Vagina (tissue), 2 donors: ENCODE measurements around the gene TSR1. TPM values are rescaled to one million over a fixed set of nuclear protein-coding genes. Genes with fewer than 3 reads are reported as not detected.

Experiments used
- DNase-seq, 2 donors: peaks; one replicate each; pipeline ENCODE4 v3.0.0-alpha.2; 2017; ENCODE audit errors: extremely low spot score in 2 of 2
- H3K27ac ChIP-seq: fragments of 200-600 bp; sonication (generic); one replicate; pipeline ENCODE4 v1.5.1; 2019
- H3K27me3 ChIP-seq: fragments of 200-600 bp; sonication (generic); one replicate; pipeline ENCODE4 v1.5.1; 2019
- H3K36me3 ChIP-seq, 2 donors: fragments of 200-600 bp; sonication (generic); one replicate each; pipeline ENCODE4 v1.5.1; 2017 to 2019
- H3K4me1 ChIP-seq: fragments of 200-600 bp; sonication (generic); one replicate; pipeline ENCODE4 v1.5.1; 2019
- H3K4me3 ChIP-seq, 2 donors: fragments of 200-600 bp; sonication (generic); 1 replicate in 1 of 2; 2 replicates in 1 of 2; pipeline ENCODE4 v1.5.1; 2016 to 2019
- H3K9me3 ChIP-seq: fragments of 200-600 bp; sonication (generic); one replicate; pipeline ENCODE4 v1.5.1; 2019
- POLR2A ChIP-seq, 2 donors: fragments of 450-650 bp; IDR thresholded peaks; one replicate each; pipeline ENCODE4 v1.6.1; 2017; ENCODE audit warnings: antibody characterized with exemption in 2 of 2, mild to moderate bottlenecking in 2 of 2, moderate library complexity in 2 of 2
- POLR2AphosphoS5 ChIP-seq, 2 donors: sonication (generic); formaldehyde crosslinking; IDR thresholded peaks; one replicate each; pipeline ENCODE4 v1.9.0; 2017; ENCODE audit warnings: antibody characterized with exemption in 2 of 2, mild to moderate bottlenecking in 2 of 2, low read depth in 1 of 2; ENCODE audit not compliant: insufficient read depth in 1 of 2
- intact Hi-C: fragments of 100-400 bp; cut with DNase I; formaldehyde crosslinking; loops from one replicate; pipeline ENCODE4 v1.15.1; 2023
- total RNA-seq: library from RNA; depleted of rRNA; stranded (reverse); fragments of >200 nt; gene quantifications from one replicate; pipeline ENCODE4 v1.2.3, GENCODE V29; 2016
- TF ChIP-seq, protein P1 (sequence below), 3 experiments: fragments of 450-650 bp in 2 of 3; fragments of 200-600 bp in 1 of 3; sonication (generic) in 1 of 3; IDR thresholded peaks; one replicate each; pipeline ENCODE4 v1.5.1; 2017 to 2019; ENCODE audit warnings: antibody characterized with exemption in 3 of 3, mild to moderate bottlenecking in 2 of 3, moderate library complexity in 2 of 3

The TSR1 gene
- total RNA-seq, 1 donor from 2014 or later = 17.7 TPM

DNA sequence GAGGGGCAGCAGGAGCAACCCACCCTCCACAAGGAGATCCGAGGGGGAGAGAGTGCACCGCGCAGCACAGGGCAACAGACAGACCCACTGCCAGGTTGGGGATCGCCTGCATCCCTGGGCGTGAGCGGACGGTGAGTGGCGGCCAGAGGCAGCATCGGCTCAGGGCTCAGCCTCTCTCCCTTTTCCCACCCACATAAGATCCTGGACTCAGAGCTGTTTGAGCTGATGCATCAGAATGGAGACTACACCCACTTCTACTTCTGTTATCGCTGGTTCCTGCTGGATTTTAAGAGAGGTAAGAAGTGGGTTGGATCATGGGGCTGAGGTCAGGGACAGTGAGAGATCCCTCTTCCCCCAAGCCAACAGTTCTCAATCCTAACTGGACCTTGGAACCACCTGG lies 41.4 kb upstream of the TSR1 start:
- H3K27me3 ChIP-seq = no peaks in the 10 kb centered on the region
- H3K9me3 ChIP-seq = no peaks in the 10 kb centered on the region
- peaks cover 4% of the 10 kb centered on the region for H3K4me1 ChIP-seq
- intact Hi-C loops = no loop called here
- DNase-seq = no peak
- no peak overlapping the region for H3K4me3 ChIP-seq
- no peak for TF ChIP-seq POLR2AphosphoS5 (IDR thresholded peaks at IDR 0.05; ENCODE audit: insufficient read depth in 1 of 2, low read depth in 1 of 2)
- no peak for TF ChIP-seq POLR2A (IDR thresholded peaks at IDR 0.05)
- TF ChIP-seq, protein P1, sequence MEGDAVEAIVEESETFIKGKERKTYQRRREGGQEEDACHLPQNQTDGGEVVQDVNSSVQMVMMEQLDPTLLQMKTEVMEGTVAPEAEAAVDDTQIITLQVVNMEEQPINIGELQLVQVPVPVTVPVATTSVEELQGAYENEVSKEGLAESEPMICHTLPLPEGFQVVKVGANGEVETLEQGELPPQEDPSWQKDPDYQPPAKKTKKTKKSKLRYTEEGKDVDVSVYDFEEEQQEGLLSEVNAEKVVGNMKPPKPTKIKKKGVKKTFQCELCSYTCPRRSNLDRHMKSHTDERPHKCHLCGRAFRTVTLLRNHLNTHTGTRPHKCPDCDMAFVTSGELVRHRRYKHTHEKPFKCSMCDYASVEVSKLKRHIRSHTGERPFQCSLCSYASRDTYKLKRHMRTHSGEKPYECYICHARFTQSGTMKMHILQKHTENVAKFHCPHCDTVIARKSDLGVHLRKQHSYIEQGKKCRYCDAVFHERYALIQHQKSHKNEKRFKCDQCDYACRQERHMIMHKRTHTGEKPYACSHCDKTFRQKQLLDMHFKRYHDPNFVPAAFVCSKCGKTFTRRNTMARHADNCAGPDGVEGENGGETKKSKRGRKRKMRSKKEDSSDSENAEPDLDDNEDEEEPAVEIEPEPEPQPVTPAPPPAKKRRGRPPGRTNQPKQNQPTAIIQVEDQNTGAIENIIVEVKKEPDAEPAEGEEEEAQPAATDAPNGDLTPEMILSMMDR (IDR thresholded peaks at IDR 0.05) = no peak
- H3K36me3 ChIP-seq = peaks cover 0 to 38% of the 10 kb centered on the region in 2 donors
- no peak overlapping the region for H3K27ac ChIP-seq

DNA sequence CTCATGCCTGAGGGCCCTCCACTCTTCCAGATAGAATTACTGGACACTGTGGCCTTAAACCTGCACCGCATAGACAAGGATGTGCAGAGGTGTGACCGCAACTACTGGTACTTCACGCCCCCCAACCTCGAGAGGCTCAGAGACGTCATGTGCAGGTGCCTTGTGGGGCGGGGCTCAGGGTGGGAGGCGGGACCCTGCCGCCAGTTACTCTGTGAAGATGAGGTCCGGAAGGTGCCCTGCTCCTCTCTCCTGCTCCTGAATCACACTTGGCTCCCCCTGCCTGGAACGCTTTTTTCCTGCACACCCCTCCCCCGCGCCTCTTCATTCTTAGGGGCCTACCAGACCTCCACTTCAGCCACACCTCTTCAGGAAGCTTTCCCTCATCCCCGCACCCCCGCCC lies 39.9 kb upstream of the TSR1 start:
- Histone ChIP-seq H3K36me3 (peaks cover 0 to 38% of the 10 kb centered on the region in 2 donors), H3K9me3 (no peaks in the 10 kb centered on the region), H3K4me1 (no peaks in the 10 kb centered on the region), H3K4me3 (no peak overlapping the region), H3K27me3 (no peaks in the 10 kb centered on the region), H3K27ac (no peak overlapping the region)
- DNase-seq = no peak
- intact Hi-C loops = no loop called here
- no peak for TF ChIP-seq POLR2AphosphoS5 (IDR thresholded peaks at IDR 0.05; ENCODE audit: insufficient read depth in 1 of 2, low read depth in 1 of 2)
- TF ChIP-seq POLR2A (IDR thresholded peaks at IDR 0.05) = no peak
- TF ChIP-seq, protein P1 (IDR thresholded peaks at IDR 0.05) = no peak

DNA sequence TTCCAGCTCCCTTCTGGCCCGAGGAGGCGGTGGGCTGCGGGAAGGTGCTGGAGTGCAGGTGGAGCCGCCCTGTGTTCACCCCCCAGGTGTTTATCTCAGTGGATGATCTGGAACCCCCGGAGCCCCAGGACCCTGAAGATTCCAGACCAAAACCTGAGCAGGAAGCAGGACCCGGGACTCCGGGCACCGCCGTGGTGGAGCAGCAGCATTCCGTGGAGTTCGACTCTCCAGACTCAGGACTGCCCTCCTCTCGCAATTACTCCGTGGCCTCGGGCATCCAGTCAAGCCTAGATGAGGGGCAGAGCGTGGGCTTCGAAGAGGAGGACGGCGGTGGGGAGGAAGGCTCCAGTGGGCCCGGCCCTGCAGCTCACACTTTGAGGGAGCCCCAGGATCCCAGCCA lies 39.1 kb upstream of the TSR1 start:
- H3K9me3 ChIP-seq = no peaks in the 10 kb centered on the region
- no peaks in the 10 kb centered on the region for H3K4me1 ChIP-seq
- H3K4me3 ChIP-seq = no peak overlapping the region
- TF ChIP-seq POLR2A (IDR thresholded peaks at IDR 0.05) (no peak), POLR2AphosphoS5 (IDR thresholded peaks at IDR 0.05; ENCODE audit: insufficient read depth in 1 of 2, low read depth in 1 of 2) (no peak)
- TF ChIP-seq, protein P1 (IDR thresholded peaks at IDR 0.05) = no peak
- intact Hi-C loops = no loop called here
- H3K36me3 ChIP-seq = peaks cover 0 to 38% of the 10 kb centered on the region in 2 donors
- no peaks in the 10 kb centered on the region for H3K27me3 ChIP-seq
- no peak overlapping the region for H3K27ac ChIP-seq
- no peak for DNase-seq

DNA sequence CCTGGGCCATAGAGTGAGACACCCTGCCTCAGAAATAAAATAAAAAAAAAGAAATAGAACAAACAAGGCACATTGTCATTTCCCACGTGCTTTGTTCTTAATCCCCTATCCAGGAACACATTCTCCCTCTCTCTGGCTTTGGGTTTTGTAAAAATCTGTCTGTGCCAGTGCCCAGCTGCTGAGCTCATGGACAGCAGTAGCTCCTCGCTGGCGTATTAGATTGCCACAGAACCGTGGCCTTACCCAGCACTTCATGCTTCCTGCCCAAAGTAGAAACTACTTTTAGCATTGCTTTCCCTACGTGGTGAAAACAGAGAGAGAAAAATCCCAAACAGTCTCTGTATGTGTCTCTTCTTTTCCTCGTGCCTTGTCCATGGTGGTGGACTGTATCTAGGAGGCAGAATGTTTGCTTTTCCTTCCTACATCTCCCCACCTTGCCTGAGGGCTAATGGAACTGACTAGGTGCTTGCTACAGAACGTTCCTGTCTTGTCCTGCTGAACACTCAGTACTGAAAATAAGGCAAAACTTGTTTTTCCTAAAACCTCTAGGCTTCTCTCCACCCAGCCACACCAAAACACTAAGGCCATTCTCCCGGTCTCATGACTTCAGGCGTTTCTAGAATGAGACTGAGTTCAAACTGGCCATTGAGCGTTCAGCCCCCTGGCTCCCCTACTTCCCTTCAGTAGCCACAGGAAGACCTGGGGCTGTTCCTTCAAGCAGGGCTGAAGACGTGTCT lies 38.5 kb upstream of the TSR1 start:
- H3K9me3 ChIP-seq = no peaks in the 10 kb centered on the region
- H3K4me3 ChIP-seq = no peak overlapping the region
- H3K27me3 ChIP-seq = no peaks in the 10 kb centered on the region
- DNase-seq = no peak
- intact Hi-C loops = no loop called here
- no peaks in the 10 kb centered on the region for H3K4me1 ChIP-seq
- TF ChIP-seq, protein P1 (IDR thresholded peaks at IDR 0.05) = no peak
- TF ChIP-seq POLR2A (IDR thresholded peaks at IDR 0.05) (no peak), POLR2AphosphoS5 (IDR thresholded peaks at IDR 0.05; ENCODE audit: insufficient read depth in 1 of 2, low read depth in 1 of 2) (no peak)
- no peak overlapping the region for H3K27ac ChIP-seq
- peaks cover 0 to 35% of the 10 kb centered on the region in 2 donors for H3K36me3 ChIP-seq

DNA sequence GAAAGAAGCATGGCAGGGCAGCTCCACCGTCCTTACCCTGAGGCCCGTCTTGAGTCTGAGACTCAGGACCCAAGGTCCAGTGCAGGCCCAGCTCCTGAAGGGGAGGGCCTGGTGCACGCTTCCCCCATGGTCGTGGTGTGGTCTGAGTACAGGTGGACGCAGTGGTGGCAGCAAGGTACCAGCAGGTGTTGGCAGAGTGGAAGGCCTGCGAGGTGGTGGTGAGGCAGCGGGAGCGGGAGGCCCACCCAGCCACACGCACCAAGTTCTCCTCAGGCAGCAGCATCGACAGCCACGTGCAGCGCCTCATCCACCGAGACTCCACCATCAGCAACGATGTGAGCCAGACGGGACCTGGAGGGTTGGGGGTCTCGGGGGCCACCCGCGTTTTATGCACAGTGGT lies 36.9 kb upstream of the TSR1 start:
- DNase-seq = no peak
- no peak overlapping the region for H3K4me3 ChIP-seq
- intact Hi-C loops = no loop called here
- no peaks in the 10 kb centered on the region for H3K4me1 ChIP-seq
- no peak overlapping the region for H3K27ac ChIP-seq
- H3K27me3 ChIP-seq = no peaks in the 10 kb centered on the region
- TF ChIP-seq POLR2A (IDR thresholded peaks at IDR 0.05) (no peak), POLR2AphosphoS5 (IDR thresholded peaks at IDR 0.05; ENCODE audit: insufficient read depth in 1 of 2, low read depth in 1 of 2) (no peak)
- TF ChIP-seq, protein P1 (IDR thresholded peaks at IDR 0.05) = no peak
- peaks cover 0 to 29% of the 10 kb centered on the region in 2 donors for H3K36me3 ChIP-seq
- H3K9me3 ChIP-seq = no peaks in the 10 kb centered on the region
